SW 1271 (cell line): Measurements from ENCODE around the gene NLRP1.

Source experiments
- DNase-seq, 2 experiments: peaks; one replicate each; lab custom pipeline; 2025; lab: John Stamatoyannopoulos, UW

Gene NLRP1

GRCh38 chr17:5557485-5557884 is 26.8 kb downstream of the NLRP1 start:
- DNase-seq, result no peak

GRCh38 chr17:5555254-5555653 is 29.1 kb downstream of the NLRP1 start:
- no peak for DNase-seq

- DNase-seq, result no peak
Observed at GRCh38 chr17:5553479-5553878, 30.8 kb downstream of the NLRP1 start.

- no peak for DNase-seq
Observed at GRCh38 chr17:5552841-5553240, 31.5 kb downstream of the NLRP1 start.

GRCh38 chr17:5545051-5545987 is 39.0 kb downstream of the NLRP1 start:
- DNase-seq, result no peak

- no peak for DNase-seq
Observed at GRCh38 chr17:5544115-5544514, 40.2 kb downstream of the NLRP1 start.

- DNase-seq, result no peak
Observed at GRCh38 chr17:5541610-5542202, 42.6 kb downstream of the NLRP1 start.

- DNase-seq, result no peak
Observed at GRCh38 chr17:5540321-5540720, 44.0 kb downstream of the NLRP1 start.

GRCh38 chr17:5539286-5539685 is 45.0 kb downstream of the NLRP1 start:
- no peak for DNase-seq

- no peak for DNase-seq
Observed at GRCh38 chr17:5536866-5537650, 47.3 kb downstream of the NLRP1 start.

- no peak for DNase-seq
Observed at GRCh38 chr17:5535436-5535835, 48.9 kb downstream of the NLRP1 start.

- DNase-seq, result no peak
Observed at GRCh38 chr17:5533486-5534315, 50.6 kb downstream of the NLRP1 start.

GRCh38 chr17:5532581-5532980 is 51.7 kb downstream of the NLRP1 start:
- DNase-seq, result no peak

- no peak for DNase-seq
Observed at GRCh38 chr17:5531085-5531418, 53.3 kb downstream of the NLRP1 start.

GRCh38 chr17:5530265-5531084 is 53.8 kb downstream of the NLRP1 start:
- DNase-seq, result no peak

- no peak for DNase-seq
Observed at GRCh38 chr17:5527601-5528250, 56.6 kb downstream of the NLRP1 start.

- peak; percentile 82 to 85 for DNase-seq
Observed at GRCh38 chr17:5526821-5527598, 57.3 kb downstream of the NLRP1 start.

- no peak for DNase-seq
Observed at GRCh38 chr17:5523249-5523648, 61.1 kb downstream of the NLRP1 start.

- DNase-seq, result no peak
Observed at GRCh38 chr17:5522476-5522875, 61.8 kb downstream of the NLRP1 start.
